GM12873 (cell line): ENCODE data around the gene PRKAB1.

Experiments
- TF ChIP-seq, protein P1 (sequence below): IDR thresholded peaks from 2 replicates; pipeline ENCODE4 v1.5.1; 2012; ENCODE audit warnings: low read depth, mild to moderate bottlenecking, moderate library complexity, low read length, control low read depth; ENCODE audit not compliant: insufficient read depth; ENCODE audit errors: missing control alignments

PRKAB1 gene

DNA sequence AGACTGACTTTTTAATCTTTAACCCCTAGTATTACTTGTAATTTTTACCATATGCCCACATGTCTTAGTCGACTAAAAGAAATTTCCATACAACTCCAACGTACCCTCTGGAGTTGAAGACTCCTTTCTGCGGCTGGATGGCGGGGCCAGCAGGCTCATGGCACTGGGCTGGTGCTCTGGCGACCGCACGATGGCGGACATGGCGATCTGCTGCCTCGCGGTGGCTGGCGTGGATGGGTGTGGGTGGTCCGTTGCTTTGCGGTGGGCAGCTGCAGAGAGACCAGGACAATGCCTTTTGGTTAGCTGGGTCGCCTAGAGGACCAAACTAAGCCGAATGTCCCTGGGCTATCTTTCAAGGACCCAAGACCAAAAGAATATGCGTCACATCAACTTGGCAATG lies 50.2 kb downstream of the PRKAB1 start:
- TF ChIP-seq, protein P1, sequence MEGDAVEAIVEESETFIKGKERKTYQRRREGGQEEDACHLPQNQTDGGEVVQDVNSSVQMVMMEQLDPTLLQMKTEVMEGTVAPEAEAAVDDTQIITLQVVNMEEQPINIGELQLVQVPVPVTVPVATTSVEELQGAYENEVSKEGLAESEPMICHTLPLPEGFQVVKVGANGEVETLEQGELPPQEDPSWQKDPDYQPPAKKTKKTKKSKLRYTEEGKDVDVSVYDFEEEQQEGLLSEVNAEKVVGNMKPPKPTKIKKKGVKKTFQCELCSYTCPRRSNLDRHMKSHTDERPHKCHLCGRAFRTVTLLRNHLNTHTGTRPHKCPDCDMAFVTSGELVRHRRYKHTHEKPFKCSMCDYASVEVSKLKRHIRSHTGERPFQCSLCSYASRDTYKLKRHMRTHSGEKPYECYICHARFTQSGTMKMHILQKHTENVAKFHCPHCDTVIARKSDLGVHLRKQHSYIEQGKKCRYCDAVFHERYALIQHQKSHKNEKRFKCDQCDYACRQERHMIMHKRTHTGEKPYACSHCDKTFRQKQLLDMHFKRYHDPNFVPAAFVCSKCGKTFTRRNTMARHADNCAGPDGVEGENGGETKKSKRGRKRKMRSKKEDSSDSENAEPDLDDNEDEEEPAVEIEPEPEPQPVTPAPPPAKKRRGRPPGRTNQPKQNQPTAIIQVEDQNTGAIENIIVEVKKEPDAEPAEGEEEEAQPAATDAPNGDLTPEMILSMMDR: no peak

DNA sequence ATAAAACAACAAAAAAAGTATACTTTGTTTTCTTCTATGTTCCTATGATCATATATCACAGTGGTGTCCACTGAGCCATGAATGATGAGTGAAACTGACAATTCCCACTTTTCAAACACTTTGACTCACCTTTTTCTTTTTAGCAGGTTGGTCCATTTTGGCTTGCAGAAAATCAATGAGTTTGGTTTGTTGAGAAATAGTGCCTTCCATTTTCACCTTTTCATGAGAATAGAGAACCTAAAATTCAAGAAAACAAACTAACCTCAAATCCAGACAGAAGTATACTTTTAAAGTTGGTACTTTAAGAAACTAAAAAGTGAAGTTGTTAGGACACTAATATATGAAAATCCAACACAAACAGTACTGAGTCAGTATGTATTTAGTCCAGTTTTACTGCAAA lies 52.4 kb downstream of the PRKAB1 start:
- TF ChIP-seq, protein P1: no peak

DNA sequence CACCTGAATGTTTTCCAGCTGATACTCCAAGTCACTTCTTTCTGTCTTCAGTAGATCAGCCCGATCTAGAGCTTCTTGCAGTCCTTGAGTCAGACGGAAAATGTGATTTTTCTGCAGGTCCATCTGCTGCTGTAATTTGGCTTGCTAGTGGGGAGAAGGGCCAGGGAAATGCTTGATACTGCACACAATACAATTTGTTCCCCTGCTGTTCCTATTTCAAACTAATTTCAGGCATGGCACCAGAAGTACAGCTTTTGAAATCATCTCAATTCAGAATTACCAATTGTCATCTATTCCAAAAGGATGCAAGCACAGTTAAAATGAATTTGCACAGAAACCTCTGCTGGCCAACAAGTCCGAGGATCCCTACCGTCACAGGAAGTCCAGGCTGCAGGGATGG lies 53.4 kb downstream of the PRKAB1 start:
- TF ChIP-seq, protein P1: no peak

DNA sequence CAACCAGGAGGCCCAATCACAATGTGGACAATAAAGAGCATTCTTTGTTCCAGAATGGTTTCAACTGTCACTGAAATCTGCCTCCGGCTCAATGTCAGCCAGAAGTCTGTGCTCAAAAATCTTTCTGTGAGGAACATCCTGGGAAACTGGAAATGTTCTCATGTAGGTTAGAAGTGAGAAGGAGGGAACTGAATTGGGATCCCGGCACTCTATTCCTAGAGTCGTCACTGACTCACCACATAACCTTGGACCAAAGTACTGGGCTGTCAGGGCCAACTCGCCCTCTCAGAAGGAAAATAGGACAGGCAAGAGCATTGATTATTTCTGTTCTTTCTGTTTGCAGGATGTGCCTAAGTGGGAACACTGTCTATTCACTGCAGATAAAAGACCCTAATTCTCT lies 57.6 kb downstream of the PRKAB1 start:
- TF ChIP-seq, protein P1: no peak

DNA sequence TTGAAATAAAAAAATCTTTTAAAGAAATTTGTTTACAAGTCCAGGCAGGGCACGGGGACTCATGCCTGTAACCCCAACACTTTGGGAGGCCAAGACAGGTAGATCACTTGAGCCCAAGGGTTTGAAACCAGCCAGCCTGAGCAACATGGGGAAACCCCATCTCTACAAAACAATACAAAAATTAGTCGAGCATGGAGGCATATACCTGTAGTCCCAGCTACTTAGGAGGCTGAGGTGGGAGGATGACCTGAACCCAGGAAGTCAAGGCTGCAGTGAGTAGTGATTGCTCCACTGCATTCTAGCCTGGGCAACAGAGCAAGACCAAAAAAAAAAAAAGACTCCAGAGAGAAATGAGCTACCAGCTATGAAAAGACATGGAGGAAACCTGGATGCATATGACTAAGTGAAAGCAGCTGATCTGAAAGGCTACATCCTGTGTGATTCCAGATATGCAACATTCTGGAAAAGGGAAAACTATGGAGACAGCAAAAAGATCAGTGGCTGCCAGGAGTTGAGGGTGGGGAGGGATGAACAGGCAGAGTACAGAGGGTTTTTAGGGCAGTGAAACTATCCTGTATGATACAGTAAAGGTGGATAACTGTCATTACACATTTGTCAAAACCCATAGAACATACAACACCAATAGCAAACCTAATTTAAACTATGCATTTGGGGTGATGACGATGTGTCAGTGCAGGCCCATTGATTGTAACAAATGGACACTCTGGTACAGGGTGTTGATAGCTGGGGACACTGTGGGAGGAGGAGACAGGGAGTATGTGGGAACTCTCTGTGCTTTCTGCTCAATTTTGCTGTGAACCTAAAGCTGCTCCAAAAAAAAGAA lies 59.9 kb downstream of the PRKAB1 start:
- TF ChIP-seq, protein P1: no peak

DNA sequence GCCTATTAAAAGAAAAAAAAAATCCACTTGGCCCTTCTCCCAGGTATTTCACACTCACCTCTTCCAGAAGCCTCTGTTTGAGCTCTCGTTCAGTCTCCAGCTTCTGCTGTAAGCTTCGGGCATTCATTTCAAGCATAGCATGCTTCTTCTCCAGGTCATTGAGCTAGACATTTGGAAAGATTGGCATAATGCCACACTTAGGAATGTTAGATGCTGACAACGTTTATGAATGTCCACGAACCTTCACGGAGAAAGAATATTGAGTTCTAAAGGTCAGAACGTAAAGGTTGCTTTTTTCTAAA lies 60.5 kb downstream of the PRKAB1 start:
- TF ChIP-seq, protein P1: no peak

DNA sequence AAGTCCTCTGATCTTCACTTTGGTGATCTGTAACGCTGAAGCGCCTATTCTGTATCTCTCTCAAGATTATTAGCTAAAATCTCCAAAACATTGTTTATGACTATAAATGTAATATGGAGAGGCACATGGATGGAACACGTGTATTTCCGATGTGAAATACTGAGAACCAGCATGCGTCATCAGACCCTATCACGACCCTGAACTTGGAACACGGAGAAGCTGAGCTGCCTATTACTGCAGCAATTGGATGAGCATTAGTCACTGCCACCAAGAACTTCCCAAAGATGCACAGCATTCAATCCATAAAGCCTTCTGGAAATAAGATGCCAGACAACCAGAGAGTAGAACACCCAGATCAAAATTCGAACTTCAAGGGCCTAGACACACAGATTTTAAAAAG lies 61.9 kb downstream of the PRKAB1 start:
- TF ChIP-seq, protein P1: no peak
